Prostate gland (tissue), 2 donors: Measurements from ENCODE around the gene DUSP1. TPM values are rescaled to one million over a fixed set of nuclear protein-coding genes. Genes with fewer than 3 reads are reported as not detected.

Experiments
- DNase-seq: peaks from one replicate; pipeline ENCODE4 v3.0.0-alpha.2; 2019; ENCODE audit warnings: low spot score
- H3K27ac ChIP-seq, 2 donors: fragments of 200-600 bp; sonication (generic); 2 replicates each; pipeline ENCODE4 v1.5.1; 2017 to 2019
- H3K27me3 ChIP-seq: fragments of 200-600 bp; sonication (generic); replicated peaks from 2 replicates; pipeline ENCODE4 v1.5.1; 2019; ENCODE audit not compliant: insufficient read depth
- H3K36me3 ChIP-seq, 2 donors: fragments of 200-600 bp; sonication (generic); 1 replicate in 1 of 2; 2 replicates in 1 of 2; pipeline versions ENCODE4 v1.5.1 to v1.8.1; 2017 to 2019
- H3K4me1 ChIP-seq: fragments of 200-600 bp; sonication (generic); replicated peaks from 2 replicates; pipeline ENCODE4 v1.5.1; 2019
- H3K4me3 ChIP-seq, 2 donors: fragments of 200-600 bp; sonication (generic); 2 replicates each; pipeline ENCODE4 v1.5.1; 2017 to 2019
- H3K9me3 ChIP-seq: fragments of 200-600 bp; sonication (generic); 2 replicates; pipeline ENCODE4 v1.5.1; 2017
- POLR2A ChIP-seq: fragments of 450-650 bp; IDR thresholded peaks from one replicate; pipeline ENCODE4 v1.6.1; 2016; ENCODE audit warnings: antibody characterized with exemption, mild to moderate bottlenecking
- POLR2AphosphoS5 ChIP-seq: sonication (generic); formaldehyde crosslinking; IDR thresholded peaks from one replicate; pipeline ENCODE4 v1.6.1; 2017; ENCODE audit warnings: antibody characterized with exemption
- WGBS: methylation state at CpG from one replicate; pipeline ENCODE4 v1.1.5; 2018; 5-methylcytosine and 5-hydroxymethylcytosine counted together
- intact Hi-C: fragments of 100-400 bp; cut with DNase I; formaldehyde crosslinking; loops from one replicate; pipeline ENCODE4 v1.14.2; 2022
- total RNA-seq, 2 donors: library from RNA; depleted of rRNA; stranded (reverse); fragments of >200 nt; gene quantifications; one replicate each; pipeline ENCODE4 v1.1.0, GENCODE V29; 2016
- TF ChIP-seq, protein P1 (sequence below), 4 experiments: fragments of 200-600 bp in 2 of 4; fragments of 450-650 bp in 2 of 4; sonication (generic) in 2 of 4; IDR thresholded peaks; 1 replicate in 3 of 4; 2 replicates in 1 of 4; pipeline ENCODE4 v1.5.1; 2016 to 2019; ENCODE audit warnings: antibody characterized with exemption in 4 of 4, mild to moderate bottlenecking in 2 of 4, moderate library complexity in 2 of 4

Gene DUSP1
- total RNA-seq, 2 donors from 2014 or later, result 559 to 659 TPM

DNA sequence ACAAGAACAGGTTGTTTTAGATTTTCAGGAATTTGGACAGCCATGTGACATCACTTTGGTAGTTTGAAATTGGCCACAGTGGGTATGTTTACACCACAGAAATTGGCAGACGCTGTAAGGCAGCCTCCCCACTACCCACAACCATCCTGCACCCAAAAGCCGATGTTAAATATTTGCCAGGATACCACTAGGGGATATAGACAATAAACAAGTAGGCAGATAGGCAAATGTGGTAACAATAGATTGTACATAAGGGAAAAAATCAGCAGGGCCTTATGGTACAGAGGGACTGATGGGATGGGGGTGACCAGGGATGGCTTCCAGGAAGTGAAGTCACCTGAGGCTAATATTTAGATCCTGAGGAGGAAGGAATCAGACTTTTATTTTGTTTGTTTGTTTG, 31.1 kb upstream of the DUSP1 start:
- H3K27me3 ChIP-seq, result no peaks in the 10 kb centered on the region
- no peak for DNase-seq
- no peaks in the 10 kb centered on the region for H3K36me3 ChIP-seq
- no peaks in the 10 kb centered on the region for H3K9me3 ChIP-seq
- no peaks in the 10 kb centered on the region for H3K4me1 ChIP-seq
- intact Hi-C loops, result no loop called here
- H3K4me3 ChIP-seq, result no peak overlapping the region
- no peak for TF ChIP-seq POLR2A
- TF ChIP-seq, protein P1, sequence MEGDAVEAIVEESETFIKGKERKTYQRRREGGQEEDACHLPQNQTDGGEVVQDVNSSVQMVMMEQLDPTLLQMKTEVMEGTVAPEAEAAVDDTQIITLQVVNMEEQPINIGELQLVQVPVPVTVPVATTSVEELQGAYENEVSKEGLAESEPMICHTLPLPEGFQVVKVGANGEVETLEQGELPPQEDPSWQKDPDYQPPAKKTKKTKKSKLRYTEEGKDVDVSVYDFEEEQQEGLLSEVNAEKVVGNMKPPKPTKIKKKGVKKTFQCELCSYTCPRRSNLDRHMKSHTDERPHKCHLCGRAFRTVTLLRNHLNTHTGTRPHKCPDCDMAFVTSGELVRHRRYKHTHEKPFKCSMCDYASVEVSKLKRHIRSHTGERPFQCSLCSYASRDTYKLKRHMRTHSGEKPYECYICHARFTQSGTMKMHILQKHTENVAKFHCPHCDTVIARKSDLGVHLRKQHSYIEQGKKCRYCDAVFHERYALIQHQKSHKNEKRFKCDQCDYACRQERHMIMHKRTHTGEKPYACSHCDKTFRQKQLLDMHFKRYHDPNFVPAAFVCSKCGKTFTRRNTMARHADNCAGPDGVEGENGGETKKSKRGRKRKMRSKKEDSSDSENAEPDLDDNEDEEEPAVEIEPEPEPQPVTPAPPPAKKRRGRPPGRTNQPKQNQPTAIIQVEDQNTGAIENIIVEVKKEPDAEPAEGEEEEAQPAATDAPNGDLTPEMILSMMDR (IDR thresholded peaks at IDR 0.05), result no peak
- no peak for TF ChIP-seq POLR2AphosphoS5
- WGBS, result 88% methylated on average over 2 of the region's 2 CpGs
- H3K27ac ChIP-seq, result no peak overlapping the region

DNA sequence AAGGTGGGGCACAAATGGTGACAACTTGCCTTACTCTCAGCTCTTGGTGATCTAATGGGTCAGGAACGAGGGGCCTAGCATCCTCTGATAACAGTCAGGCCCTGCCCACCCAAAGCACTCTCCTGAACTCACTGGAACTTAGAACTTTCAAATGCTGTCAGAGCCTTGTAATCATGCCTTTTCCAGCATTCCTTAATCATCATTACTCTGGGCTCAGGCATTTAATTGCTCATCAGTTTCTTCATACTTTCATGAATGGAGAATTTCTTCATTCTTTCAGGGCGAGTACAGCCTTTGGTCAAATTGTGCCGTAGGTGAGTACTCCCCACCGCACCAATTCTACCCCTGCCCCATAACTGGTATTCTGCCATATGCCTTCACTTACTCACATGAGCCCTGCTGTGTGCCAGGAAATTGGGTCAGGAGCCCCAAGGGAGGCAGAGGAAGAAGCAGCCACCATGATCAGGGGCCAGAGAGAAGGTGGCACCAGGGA, 30.2 kb upstream of the DUSP1 start:
- H3K27me3 ChIP-seq, result no peaks in the 10 kb centered on the region
- no peak for TF ChIP-seq POLR2A
- no peak for TF ChIP-seq POLR2AphosphoS5
- TF ChIP-seq, protein P1 (IDR thresholded peaks at IDR 0.05), result no peak
- intact Hi-C loops, result no loop called here
- no peak for DNase-seq
- H3K4me3 ChIP-seq, result no peak overlapping the region
- H3K27ac ChIP-seq, result no peak overlapping the region
- H3K36me3 ChIP-seq, result no peaks in the 10 kb centered on the region
- no peaks in the 10 kb centered on the region for H3K4me1 ChIP-seq
- no peaks in the 10 kb centered on the region for H3K9me3 ChIP-seq
- WGBS, result 76% methylated on average over 4 of the region's 4 CpGs

DNA sequence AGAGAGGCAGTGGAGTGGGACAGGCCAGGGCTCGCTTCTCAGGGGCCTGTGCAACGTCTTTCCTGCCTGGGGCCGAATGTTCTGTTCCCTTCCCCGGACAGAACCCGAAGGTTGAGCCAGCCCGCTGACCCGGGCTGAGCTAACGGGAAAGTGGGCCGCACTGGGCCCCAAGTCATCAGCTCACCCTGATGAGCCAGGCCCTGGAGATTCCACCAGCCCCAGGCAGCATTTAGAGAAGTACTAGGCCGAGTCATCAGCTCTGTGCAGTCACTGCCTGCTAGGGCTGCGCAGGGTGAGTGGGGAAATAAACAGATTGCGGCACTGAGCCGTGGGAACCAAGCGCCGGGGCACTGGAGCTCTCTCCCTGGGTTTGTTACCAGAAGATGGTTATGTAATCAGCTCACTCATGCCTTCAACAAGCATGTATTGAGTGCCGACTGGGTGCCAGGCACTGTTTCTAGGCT, 29.1 kb upstream of the DUSP1 start:
- intact Hi-C loops, result no loop called here
- Histone ChIP-seq H3K27me3 (no peaks in the 10 kb centered on the region), H3K4me1 (no peaks in the 10 kb centered on the region), H3K27ac (no peak overlapping the region), H3K9me3 (no peaks in the 10 kb centered on the region), H3K36me3 (no peaks in the 10 kb centered on the region), H3K4me3 (no peak overlapping the region)
- WGBS, result 67% methylated on average over 16 of the region's 16 CpGs
- DNase-seq, result no peak
- TF ChIP-seq POLR2AphosphoS5 (no peak), POLR2A (no peak)
- TF ChIP-seq, protein P1 (IDR thresholded peaks at IDR 0.05), result no peak

DNA sequence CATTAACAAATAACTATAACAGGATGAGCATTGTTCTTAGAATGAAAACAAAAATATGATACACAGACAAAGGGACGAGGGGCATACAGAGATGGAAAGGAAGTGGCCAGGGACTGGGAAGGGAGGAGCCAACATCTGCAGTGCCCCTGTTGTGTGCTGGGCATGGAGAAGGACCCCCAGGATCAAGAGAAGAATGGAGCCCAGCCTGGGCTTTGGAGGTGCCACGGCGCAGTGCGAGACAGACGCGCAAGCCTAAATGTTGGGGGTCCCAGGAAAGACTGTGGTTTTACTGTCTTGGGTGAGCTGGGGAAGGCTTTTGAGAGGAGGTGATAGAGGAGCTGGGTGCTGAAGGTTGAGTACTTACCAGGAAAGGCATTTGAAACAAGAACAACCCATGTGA, 28.4 kb upstream of the DUSP1 start:
- Histone ChIP-seq H3K27me3 (no peaks in the 10 kb centered on the region), H3K36me3 (no peaks in the 10 kb centered on the region), H3K4me3 (no peak overlapping the region), H3K27ac (no peak overlapping the region), H3K4me1 (no peaks in the 10 kb centered on the region), H3K9me3 (no peaks in the 10 kb centered on the region)
- TF ChIP-seq, protein P1 (IDR thresholded peaks at IDR 0.05), result no peak
- TF ChIP-seq POLR2AphosphoS5, result no peak
- TF ChIP-seq POLR2A, result no peak
- DNase-seq, result no peak
- intact Hi-C loops, result no loop called here
- 93% methylated on average over 6 of the region's 6 CpGs for WGBS

DNA sequence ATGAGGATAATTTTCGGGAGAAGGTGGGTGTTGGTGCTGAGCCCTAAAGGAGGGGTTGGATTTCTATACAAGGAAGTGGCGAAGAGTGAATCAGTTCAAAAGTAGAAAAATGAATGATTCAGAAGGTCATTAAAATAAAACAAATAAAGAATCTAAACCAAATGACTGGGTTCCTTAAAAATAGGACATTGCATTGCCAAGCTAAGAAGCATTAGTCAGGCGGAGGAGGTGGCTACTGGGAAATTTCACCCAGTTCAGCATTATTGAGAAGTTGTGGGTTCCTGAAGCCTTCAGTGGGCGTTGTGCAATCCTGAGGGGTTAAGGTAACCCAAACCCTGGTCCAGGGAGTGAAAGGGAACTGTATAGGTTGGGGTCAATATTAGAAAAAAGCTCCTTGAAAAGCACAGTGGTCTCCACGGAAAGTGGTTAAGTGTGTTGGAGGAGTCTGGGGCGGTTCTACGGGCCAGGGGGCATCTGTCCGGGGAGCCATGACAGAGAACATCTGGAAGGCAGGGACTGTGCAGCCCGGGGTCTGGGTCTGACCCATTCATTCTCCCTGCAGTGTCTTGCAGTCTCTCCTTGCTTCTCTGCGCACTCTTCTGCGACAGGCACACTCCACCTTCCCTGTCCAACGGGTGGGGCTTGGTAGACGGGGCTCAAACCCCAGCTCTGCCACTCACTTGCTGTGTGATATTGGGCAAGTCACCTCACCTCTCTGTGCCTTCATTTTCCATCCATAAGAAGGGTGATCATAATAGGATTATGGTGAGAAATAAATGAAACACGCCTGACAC, 27.6 kb upstream of the DUSP1 start:
- H3K4me1 ChIP-seq, result no peaks in the 10 kb centered on the region
- H3K27ac ChIP-seq, result no peak overlapping the region
- H3K4me3 ChIP-seq, result no peak overlapping the region
- DNase-seq, result no peak
- intact Hi-C loops, result no loop called here
- TF ChIP-seq POLR2AphosphoS5 (peak; percentile 21), POLR2A (no peak)
- H3K27me3 ChIP-seq, result no peaks in the 10 kb centered on the region
- no peaks in the 10 kb centered on the region for H3K9me3 ChIP-seq
- no peaks in the 10 kb centered on the region for H3K36me3 ChIP-seq
- WGBS, result 64% methylated on average over 14 of the region's 14 CpGs
